GM12878 (cell line): ENCODE data around the gene RXFP4. TPM values are rescaled to one million over a fixed set of nuclear protein-coding genes. Genes with fewer than 3 reads are reported as not detected.
"Not testable (repeated sequence)": the region's sequence is repeated elsewhere in the genome, so short reads cannot be mapped to it uniquely, and the experiment has no call there.

Experiments
- ATAC-seq: fragments of 200-7000 bp; cut with Tn5 transposase; 3 replicates; pipeline ENCODE4 v1.9.1; 2020; ENCODE audit warnings: mild to moderate bottlenecking, moderate library complexity
- BruUV-seq: library from RNA; stranded (reverse); fragments of 400-500 nt; replicated peaks from 2 replicates; lab custom pipeline; 2021; lab: Mats Ljungman, UMichigan
- CTCF ChIA-PET: fragments of 300-600 bp; sonication (Branson Sonifier 250); formaldehyde crosslinking; extraction: SDS; loops from one replicate; lab custom pipeline; 2021; ENCODE audit warnings: inconsistent platforms; lab: Yijun Ruan, JAX
- POLR2A ChIA-PET: fragments of 350-600 bp; formaldehyde crosslinking; extraction: SDS; loops from one replicate; lab custom pipeline; 2021; ENCODE audit warnings: inconsistent platforms; lab: Charles Lee
- RAD21 ChIA-PET: fragments of 300-600 bp; sonication (Branson Sonifier 250); formaldehyde crosslinking; loops from one replicate; lab custom pipeline; 2023; ENCODE audit warnings: antibody characterized with exemption; ENCODE audit not compliant: unreplicated experiment; lab: Charles Lee
- SMC1A ChIA-PET: fragments of 300-600 bp; sonication (Branson Sonifier 250); formaldehyde crosslinking; loops from one replicate; lab custom pipeline; 2023; ENCODE audit not compliant: unreplicated experiment, uncharacterized antibody; lab: Charles Lee
- DNase-seq: peaks from one replicate; pipeline ENCODE4 v3.0.0-alpha.2; 2011; ENCODE audit warnings: low read depth, low spot score
- FAIRE-seq: peaks from 3 replicates; lab custom pipeline; 2011; peaks lifted over from hg19 to GRCh38; lab: Jason Lieb, UNC
- H2AFZ ChIP-seq: 2 replicates; pipeline ENCODE4 v1.6.0; 2011; ENCODE audit warnings: low read depth, low read length, control low read depth; ENCODE audit not compliant: control insufficient read depth
- H3K27ac ChIP-seq: 2 replicates; pipeline ENCODE4 v1.5.1; 2011; ENCODE audit warnings: control low read depth; ENCODE audit not compliant: control insufficient read depth, insufficient read depth
- H3K27me3 ChIP-seq, 2 experiments: replicated peaks in 1 of 2; 2 replicates each; pipeline versions ENCODE4 v1.6.0 to v1.6.1; 2011; ENCODE audit warnings: low read length in 1 of 2; ENCODE audit not compliant: control insufficient read depth in 2 of 2, insufficient read depth in 2 of 2
- H3K36me3 ChIP-seq, 2 experiments: 2 replicates each; pipeline ENCODE4 v1.5.1; 2011; ENCODE audit warnings: low read length in 1 of 2; ENCODE audit not compliant: control insufficient read depth in 2 of 2, insufficient read depth in 2 of 2
- H3K4me1 ChIP-seq: 2 replicates; pipeline ENCODE4 v1.6.1; 2011; ENCODE audit warnings: mild to moderate bottlenecking, low read length, moderate library complexity, mixed read lengths; ENCODE audit not compliant: control insufficient read depth, insufficient read depth
- H3K4me2 ChIP-seq: 2 replicates; pipeline ENCODE4 v1.6.0; 2011; ENCODE audit warnings: control low read depth; ENCODE audit not compliant: control insufficient read depth, insufficient read depth
- H3K4me3 ChIP-seq: fragments of 200-600 bp; sonication (generic); 2 replicates; pipeline ENCODE4 v1.5.1; 2016
- H3K79me2 ChIP-seq: 2 replicates; pipeline ENCODE4 v1.6.0; 2011; ENCODE audit warnings: low read length; ENCODE audit not compliant: control insufficient read depth, insufficient read depth
- H3K9ac ChIP-seq: 2 replicates; pipeline ENCODE4 v1.8.0; 2011; ENCODE audit warnings: low read length, control low read depth, mixed read lengths; ENCODE audit not compliant: control insufficient read depth, insufficient read depth
- H3K9me3 ChIP-seq: replicated peaks from 3 replicates; pipeline ENCODE4 v1.5.1; 2011; ENCODE audit warnings: mild to moderate bottlenecking, low read length; ENCODE audit not compliant: control insufficient read depth, insufficient read depth
- H4K20me1 ChIP-seq: 2 replicates; pipeline ENCODE4 v1.6.0; 2011; ENCODE audit not compliant: control insufficient read depth, insufficient read depth
- BMI1 ChIP-seq: fragments of 450-650 bp; IDR thresholded peaks from 2 replicates; pipeline ENCODE4 v1.6.1; 2016; ENCODE audit warnings: mild to moderate bottlenecking, moderate library complexity, borderline replicate concordance
- ETV6 ChIP-seq, 2 experiments: fragments of 450-650 bp in 1 of 2; IDR thresholded peaks in 1 of 2; conservative IDR thresholded peaks in 1 of 2; 2 replicates each; pipeline ENCODE4 v1.6.1; 2014; ENCODE audit warnings: antibody characterized with exemption in 1 of 2, borderline replicate concordance in 1 of 2, low read depth in 1 of 2, mild to moderate bottlenecking in 1 of 2, moderate library complexity in 1 of 2
- HDAC2 ChIP-seq: fragments of 200-600 bp; sonication (generic); IDR thresholded peaks from 2 replicates; pipeline ENCODE4 v1.6.1; 2017
- IKZF1 ChIP-seq: fragments of 450-650 bp; conservative IDR thresholded peaks from 2 replicates; pipeline ENCODE4 v1.6.1; 2017; ENCODE audit warnings: antibody characterized with exemption, mild to moderate bottlenecking
- NFYB ChIP-seq: IDR thresholded peaks from 2 replicates; pipeline ENCODE4 v1.6.1; 2011; ENCODE audit warnings: low read depth, mild to moderate bottlenecking, low read length, improper control_type of control experiment, moderate library complexity; ENCODE audit not compliant: insufficient read depth
- PBX3 ChIP-seq: IDR thresholded peaks from 2 replicates; pipeline ENCODE4 v1.6.1; 2011; ENCODE audit warnings: mild to moderate bottlenecking, low read depth, low read length, moderate library complexity; ENCODE audit not compliant: insufficient replicate concordance
- ZNF207 ChIP-seq: fragments of 450-650 bp; IDR thresholded peaks from 2 replicates; pipeline ENCODE4 v1.6.1; 2014; ENCODE audit warnings: antibody characterized with exemption, mild to moderate bottlenecking, borderline replicate concordance
- WGBS: methylation state at CpG from one replicate; pipeline ENCODE4 v1.1.6; 2016; ENCODE audit warnings: low lambda C conversion rate; ENCODE audit not compliant: insufficient replicate concordance, insufficient coverage; ENCODE audit errors: missing lambda C conversion rate; 5-methylcytosine and 5-hydroxymethylcytosine counted together
- in situ Hi-C: fragments of 300-500 bp; cut with MboI; formaldehyde crosslinking; loops from 9 replicates; pipeline ENCODE4 v1.14.3; 2018; ENCODE audit warnings: mixed read lengths
- intact Hi-C: fragments of 100-400 bp; cut with micrococcal nuclease; formaldehyde crosslinking; loops from one replicate; pipeline ENCODE4 v1.14.2; 2022; ENCODE audit not compliant: unreplicated experiment
- polyA plus RNA-seq, 11 experiments: library from polyadenylated mRNA; depleted of rRNA in 4 of 11; unstranded in 6 of 11; stranded (reverse) in 5 of 11; fragments of >200 nt; fragmentation: Nextera tagmentation in 4 of 11; fragmentation: Illumina TruSeq in 1 of 11; extraction: Ambion mirVana in 4 of 11; extraction: Trizol in 1 of 11; gene quantifications; 1 replicate in 1 of 11; 2 replicates in 10 of 11; pipeline versions ENCODE4 v1.2.1 to v1.2.3, GENCODE V29; 2011 to 2016; ENCODE audit warnings: inconsistent platforms in 2 of 11, missing spikeins in 2 of 11, low read depth in 1 of 11
- total RNA-seq, 4 experiments: library from RNA; depleted of rRNA in 3 of 4; stranded (reverse); fragments of >200 nt in 3 of 4; fragmentation: Illumina TruSeq in 1 of 4; extraction: Trizol in 1 of 4; gene quantifications; 2 replicates each; pipeline versions ENCODE4 v1.2.1 to v1.2.3, GENCODE V29; 2013 to 2021
- TF ChIP-seq, protein P1 (sequence below): IDR thresholded peaks from 2 replicates; pipeline ENCODE4 v1.6.1; 2011; ENCODE audit warnings: low read depth, low read length, improper control_type of control experiment, borderline replicate concordance

Gene RXFP4
- total and polyA plus RNA-seq, 10 of the 15 experiments (the other 5 are each of a cell fraction or from before 2014, with no cell fraction given), result 0.10 to 0.40 (median 0.39) TPM; not detected in 7

DNA sequence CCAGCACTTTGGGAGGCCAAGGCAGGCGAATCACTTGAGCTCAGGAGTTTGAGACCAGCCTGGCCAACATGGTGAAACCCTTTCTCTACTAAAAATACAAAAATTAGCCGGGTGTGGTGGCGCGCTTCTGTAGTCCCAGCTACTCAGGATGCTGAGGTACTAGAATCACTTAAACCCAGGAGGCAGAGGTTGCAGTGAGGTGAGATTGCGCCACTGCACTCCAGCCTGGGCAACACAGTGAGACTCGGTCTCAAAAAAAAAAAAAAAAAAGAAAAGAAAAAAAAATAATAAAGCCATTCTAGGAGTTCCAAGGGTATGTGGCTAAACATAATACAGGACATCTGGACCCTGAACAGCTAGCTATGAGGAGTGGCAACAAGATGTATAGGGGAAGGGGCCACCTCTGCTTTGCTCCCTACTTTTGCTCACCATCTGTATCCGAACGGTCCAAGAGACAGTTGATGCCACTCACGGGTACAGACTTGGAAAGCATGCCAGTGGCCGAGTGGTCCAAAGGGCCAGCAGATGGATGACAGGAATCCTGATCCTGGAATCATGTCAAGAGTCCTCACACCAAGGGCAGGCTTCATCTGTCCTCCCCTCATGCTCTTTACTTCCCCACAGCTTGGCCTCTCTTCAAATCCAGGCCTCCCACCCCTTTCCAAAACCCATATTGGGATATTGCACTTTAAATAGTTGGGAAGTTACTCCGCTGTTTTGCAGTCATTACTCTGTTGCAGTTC is 43.6 kb downstream of the RXFP4 start:
- ChIA-PET CTCF (interaction anchor here (2.8 to 14.7 kb wide), 4 partner anchors 41 to 81 kb away, joined by 11 to 227 read pairs (median 37); partner anchors contain the start of genes KHDC4 and RXFP4), POLR2A (interaction anchor here (0.6 to 14.9 kb wide), 8 partner anchors 10 to 130 kb away, joined by 4 to 273 read pairs (median 5); partner anchors contain the start of genes LMNA and RXFP4), RAD21 (interaction anchor here (0.7 to 14.4 kb wide), 7 partner anchors 10 to 126 kb away, joined by 3 to 214 read pairs (median 4); partner anchors contain the start of genes RXFP4 and SYT11), SMC1A (interaction anchor here (1.0 to 16.7 kb wide), 5 partner anchors 26 to 80 kb away, joined by 3 to 229 read pairs (median 133); partner anchors contain the start of genes KHDC4 and RXFP4)
- H2AFZ ChIP-seq, H3K4me3 ChIP-seq, ATAC-seq, FAIRE-seq, H3K4me2 ChIP-seq, in situ Hi-C loops, H3K27ac ChIP-seq, BruUV-seq, H3K9ac ChIP-seq, H3K9me3 ChIP-seq, H3K36me3 ChIP-seq, H4K20me1 ChIP-seq, H3K27me3 ChIP-seq, DNase-seq: not testable (repeated sequence)
- intact Hi-C loops, result loop anchor here (5.0 kb wide), 1 partner anchor 128 kb away; the partner anchor contains the start of genes GON4L and SYT11
- peaks cover 17% of the 10 kb centered on the region for H3K79me2 ChIP-seq
- H3K4me1 ChIP-seq, result peaks cover 33% of the 10 kb centered on the region
- WGBS, result 86% methylated on average over 10 of the region's 11 CpGs

GRCh38 chr1:155989242-155990004 is 48.0 kb downstream of the RXFP4 start:
- in situ Hi-C loops (loop anchor here (5.0 kb wide), 1 partner anchor 52 kb away; no protein-coding TSS in a partner anchor), intact Hi-C loops (loop anchor here (1.0 to 5.0 kb wide), 4 partner anchors 51 to 138 kb away; partner anchors contain the start of genes GON4L and SYT11)
- no peaks in the 10 kb centered on the region for H3K9me3 ChIP-seq
- peaks cover 17% of the 10 kb centered on the region for H3K4me1 ChIP-seq
- no peaks in the 10 kb centered on the region for H4K20me1 ChIP-seq
- SMC1A ChIA-PET, result interaction anchor here (0.5 to 6.2 kb wide), 31 partner anchors 9 to 367 kb away, joined by 3 to 164 read pairs (median 4); partner anchors contain the start of genes GON4L, KHDC4, RXFP4 and SSR2
- H3K27ac ChIP-seq, result peak overlapping the region; percentile 40; the same call in 1 of the 2 replicates
- no TSS peak for BruUV-seq
- 0 out of 2 replicates have a peak overlapping the region, but pooled peaks have one; percentile 35 for H3K9ac ChIP-seq
- RAD21 ChIA-PET, result interaction anchor here (0.6 to 4.9 kb wide), 25 partner anchors 11 to 245 kb away, joined by 3 to 143 read pairs (median 4); partner anchors contain the start of genes ARHGEF2, KHDC4, RXFP4 and SSR2
- FAIRE-seq (peak; percentile 98), ATAC-seq (peak; percentile 97), DNase-seq (no peak)
- H3K79me2 ChIP-seq, result no peaks in the 10 kb centered on the region
- no peaks in the 10 kb centered on the region for H3K27me3 ChIP-seq
- WGBS, result 30% methylated on average over 9 of the region's 9 CpGs
- H2AFZ ChIP-seq, result peak overlapping the region; percentile 37
- CTCF ChIA-PET, result interaction anchor here (0.6 to 7.3 kb wide), 58 partner anchors 8 to 697 kb away, joined by 3 to 176 read pairs (median 4); partner anchors contain the start of genes ARHGEF2, KHDC4, LAMTOR2 and RXFP4
- H3K4me2 ChIP-seq, result peak overlapping the region; percentile 40
- H3K4me3 ChIP-seq, result no peak overlapping the region
- POLR2A ChIA-PET, result interaction anchor here (0.5 to 3.4 kb wide), 11 partner anchors 9 to 131 kb away, joined by 3 to 16 read pairs (median 4); partner anchors contain the start of genes ARHGEF2 and KHDC4
- H3K36me3 ChIP-seq, result no peaks in the 10 kb centered on the region; a peak in 1 of 4 replicates
- no peak for TF ChIP-seq ZNF207
- 0 out of 2 replicates have a peak, but pooled peaks have one; percentile 25 for TF ChIP-seq IKZF1
- TF ChIP-seq PBX3, result no peak
- TF ChIP-seq, protein P1, sequence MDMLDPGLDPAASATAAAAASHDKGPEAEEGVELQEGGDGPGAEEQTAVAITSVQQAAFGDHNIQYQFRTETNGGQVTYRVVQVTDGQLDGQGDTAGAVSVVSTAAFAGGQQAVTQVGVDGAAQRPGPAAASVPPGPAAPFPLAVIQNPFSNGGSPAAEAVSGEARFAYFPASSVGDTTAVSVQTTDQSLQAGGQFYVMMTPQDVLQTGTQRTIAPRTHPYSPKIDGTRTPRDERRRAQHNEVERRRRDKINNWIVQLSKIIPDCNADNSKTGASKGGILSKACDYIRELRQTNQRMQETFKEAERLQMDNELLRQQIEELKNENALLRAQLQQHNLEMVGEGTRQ, result no peak
- no peak for TF ChIP-seq NFYB
- no peak for TF ChIP-seq BMI1
- no peak for TF ChIP-seq HDAC2
- 0 out of 4 replicates have a peak, but pooled peaks of 1 of the 2 experiments have one; percentile 34 for TF ChIP-seq ETV6 (conservative IDR thresholded peaks at IDR 0.05 in 1 of 2, IDR thresholded peaks at IDR 0.05 in 1 of 2; ENCODE audit: borderline replicate concordance in 1 of 2, low read depth in 1 of 2)
